Measurements from ENCODE around the gene CPHXL2.

The CPHXL2 gene

DNA sequence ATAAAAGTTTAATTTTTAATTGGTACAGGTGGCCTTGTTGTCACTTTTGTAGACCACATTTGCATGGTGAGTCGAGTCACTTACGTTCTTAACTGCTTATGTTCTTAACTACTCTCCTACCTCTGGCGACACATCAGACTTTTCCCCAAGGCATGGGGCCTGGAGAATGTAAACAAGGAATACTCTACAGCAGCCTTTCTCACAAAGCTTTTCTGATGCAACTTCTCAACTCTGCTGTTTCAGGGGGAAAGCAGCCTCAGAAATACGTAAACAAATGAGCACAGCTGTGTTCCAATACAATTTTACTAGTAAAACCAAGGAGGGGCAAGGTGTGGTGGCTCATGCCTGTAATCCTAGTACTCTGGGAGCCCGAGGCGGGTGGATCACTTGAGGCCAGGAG lies 36.2 kb downstream of the CPHXL2 start:
- DNase-seq (ENCODE audit: low spot score), result no peak

DNA sequence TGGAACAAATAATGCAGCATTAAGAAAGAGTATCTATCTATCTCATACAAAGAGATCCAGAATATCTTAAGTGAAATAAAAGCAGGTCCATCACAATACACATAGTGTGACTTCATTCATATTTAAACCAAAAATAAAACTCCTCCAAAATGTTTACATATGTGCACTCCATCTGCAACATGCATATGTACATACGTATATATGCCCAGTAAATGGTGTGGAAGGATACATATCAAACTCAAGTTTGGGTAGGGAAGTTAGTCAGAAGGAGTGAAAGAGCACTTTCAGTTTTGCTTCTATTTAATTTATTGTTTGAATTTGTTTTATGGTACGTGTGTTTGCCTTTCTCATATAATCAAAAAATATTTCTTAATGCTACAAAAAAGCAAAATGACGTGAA lies 41.8 kb downstream of the CPHXL2 start:
- DNase-seq (ENCODE audit: low spot score), result no peak

DNA sequence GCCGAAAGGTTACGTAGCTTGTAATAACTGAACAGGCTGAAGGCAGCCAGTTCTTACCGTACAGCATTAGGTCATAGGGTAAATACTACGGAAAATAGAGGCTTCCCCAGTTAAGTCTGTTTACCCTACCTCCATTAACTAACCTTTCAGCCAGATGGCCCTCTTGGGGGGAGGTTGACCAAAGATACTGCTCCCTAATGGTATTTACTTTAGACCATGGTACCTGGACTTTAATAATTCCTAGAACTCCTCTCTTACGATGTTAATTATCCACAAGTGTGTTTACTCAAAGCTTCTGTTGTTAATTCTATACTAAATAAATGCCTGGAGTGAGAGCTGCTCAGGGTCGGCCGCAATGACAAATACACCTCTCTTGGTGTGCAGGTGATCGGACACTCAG lies 44.0 kb downstream of the CPHXL2 start:
- no peak for DNase-seq (ENCODE audit: low spot score)

DNA sequence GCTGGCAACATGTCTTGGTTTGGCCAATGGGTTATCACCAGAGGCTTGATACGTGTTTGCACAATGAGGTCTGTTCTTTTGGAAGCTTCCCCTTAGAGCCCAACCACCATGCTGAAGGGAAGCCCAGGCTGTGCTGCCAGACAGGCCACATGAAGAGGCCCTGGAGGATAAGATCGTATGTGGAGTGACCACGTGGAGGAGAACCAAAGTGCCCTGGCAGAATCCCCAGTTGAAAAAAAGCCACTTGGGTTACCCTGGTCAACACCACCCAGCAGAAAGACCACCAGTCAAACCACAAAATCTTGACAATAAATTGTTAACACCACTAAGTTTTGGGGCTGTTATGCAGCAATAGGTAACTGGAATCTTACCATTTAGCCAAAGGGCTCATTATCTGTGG lies 46.8 kb downstream of the CPHXL2 start:
- no peak for DNase-seq (ENCODE audit: low spot score)

DNA sequence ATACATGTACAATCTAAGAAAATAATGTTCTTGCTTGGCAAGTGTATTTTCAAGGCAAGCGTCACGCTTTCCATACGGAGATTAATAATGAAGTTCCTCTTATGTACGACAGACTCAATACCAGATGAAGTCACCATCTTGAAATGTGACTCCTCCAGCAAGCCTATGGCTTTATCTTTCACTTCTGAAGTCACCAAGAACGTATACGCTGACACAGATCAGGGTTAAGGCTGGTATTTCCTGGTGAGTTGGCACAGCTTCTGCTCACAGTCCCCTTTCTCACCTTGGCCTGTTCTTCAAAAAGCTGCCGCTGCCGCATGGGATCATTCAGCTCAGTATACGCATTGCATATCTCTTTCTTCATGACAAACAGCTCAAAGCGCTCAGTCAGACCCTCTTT lies 47.7 kb downstream of the CPHXL2 start:
- no peak for DNase-seq (ENCODE audit: low spot score)

DNA sequence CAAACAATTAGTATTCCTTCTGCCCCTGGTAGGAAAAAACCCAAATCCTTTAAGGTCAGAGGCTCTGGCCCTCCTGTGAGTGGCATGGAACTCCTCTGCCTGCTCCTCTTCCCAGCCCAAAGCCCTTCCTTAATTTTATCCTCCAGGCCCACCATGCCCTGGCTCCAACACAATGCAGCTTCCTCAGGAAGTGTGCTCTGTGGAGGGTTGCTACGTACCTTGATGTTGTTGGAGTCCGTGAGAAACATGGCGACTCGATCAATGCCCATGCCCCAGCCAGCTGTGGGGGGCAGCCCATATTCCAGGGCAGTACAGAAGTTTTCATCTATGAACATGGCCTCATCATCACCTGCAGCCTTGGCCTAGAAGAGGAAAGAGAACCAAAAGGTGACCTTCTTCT lies 48.5 kb downstream of the CPHXL2 start:
- no peak for DNase-seq (ENCODE audit: low spot score)

DNA sequence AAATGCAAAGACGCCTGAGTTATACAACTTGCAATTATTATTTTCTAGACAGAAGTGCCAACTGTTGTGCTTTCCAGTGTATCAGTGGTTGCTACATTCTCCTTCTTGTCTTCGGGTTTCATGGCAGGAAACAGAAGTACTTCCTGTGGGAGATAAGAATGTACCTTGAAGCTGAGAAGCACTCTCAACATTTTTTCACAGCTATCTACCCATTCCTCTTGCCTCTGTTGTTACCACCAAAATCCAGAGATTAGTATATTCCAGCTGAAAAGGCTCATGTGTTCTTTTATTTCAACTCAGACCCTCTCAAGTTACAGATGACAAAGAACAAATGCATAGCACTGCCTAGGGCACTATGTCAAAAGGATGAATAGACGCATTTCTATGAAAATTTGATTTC lies 49.0 kb downstream of the CPHXL2 start:
- DNase-seq (ENCODE audit: low spot score), result no peak

DNA sequence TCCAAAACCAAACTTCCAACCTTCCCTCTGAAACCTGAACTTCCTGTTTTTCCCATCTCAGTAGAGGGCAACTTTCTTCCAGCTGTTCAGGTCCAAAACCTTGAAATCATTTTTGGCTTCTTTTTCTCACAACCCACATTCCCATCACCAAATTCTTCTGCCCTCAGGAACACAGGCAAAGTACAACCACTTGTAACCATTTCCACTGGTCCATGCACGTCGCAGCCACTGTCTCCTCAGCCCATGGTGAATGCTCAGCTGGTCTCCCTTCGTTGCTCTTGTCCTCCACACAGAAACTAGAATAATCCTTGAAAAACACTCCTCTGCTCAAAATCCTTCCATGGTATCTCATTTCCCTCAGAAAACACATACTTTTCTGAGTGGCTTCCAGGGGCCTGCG lies 50.0 kb downstream of the CPHXL2 start:
- no peak for DNase-seq (ENCODE audit: low spot score)

DNA sequence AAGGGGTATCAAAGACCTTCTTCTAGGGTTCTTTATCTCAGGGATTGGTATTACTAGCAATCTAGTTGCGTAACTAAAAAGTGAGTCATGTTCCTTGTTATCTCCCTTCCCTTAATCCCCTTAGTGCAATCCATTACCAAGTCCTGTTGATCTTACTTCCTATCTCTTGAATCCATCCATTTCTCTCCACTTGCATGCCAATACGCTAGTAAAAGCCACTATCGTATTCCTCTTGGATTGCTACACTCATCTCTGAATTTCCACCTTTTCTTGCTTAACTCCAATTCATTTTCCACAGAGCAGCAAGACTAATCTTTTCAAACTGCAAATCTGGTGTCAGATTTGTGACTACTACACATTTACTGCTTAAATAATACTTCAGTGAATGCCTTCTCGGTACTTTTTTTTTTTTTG lies 51.9 kb downstream of the CPHXL2 start:
- no peak for DNase-seq (ENCODE audit: low spot score)

DNA sequence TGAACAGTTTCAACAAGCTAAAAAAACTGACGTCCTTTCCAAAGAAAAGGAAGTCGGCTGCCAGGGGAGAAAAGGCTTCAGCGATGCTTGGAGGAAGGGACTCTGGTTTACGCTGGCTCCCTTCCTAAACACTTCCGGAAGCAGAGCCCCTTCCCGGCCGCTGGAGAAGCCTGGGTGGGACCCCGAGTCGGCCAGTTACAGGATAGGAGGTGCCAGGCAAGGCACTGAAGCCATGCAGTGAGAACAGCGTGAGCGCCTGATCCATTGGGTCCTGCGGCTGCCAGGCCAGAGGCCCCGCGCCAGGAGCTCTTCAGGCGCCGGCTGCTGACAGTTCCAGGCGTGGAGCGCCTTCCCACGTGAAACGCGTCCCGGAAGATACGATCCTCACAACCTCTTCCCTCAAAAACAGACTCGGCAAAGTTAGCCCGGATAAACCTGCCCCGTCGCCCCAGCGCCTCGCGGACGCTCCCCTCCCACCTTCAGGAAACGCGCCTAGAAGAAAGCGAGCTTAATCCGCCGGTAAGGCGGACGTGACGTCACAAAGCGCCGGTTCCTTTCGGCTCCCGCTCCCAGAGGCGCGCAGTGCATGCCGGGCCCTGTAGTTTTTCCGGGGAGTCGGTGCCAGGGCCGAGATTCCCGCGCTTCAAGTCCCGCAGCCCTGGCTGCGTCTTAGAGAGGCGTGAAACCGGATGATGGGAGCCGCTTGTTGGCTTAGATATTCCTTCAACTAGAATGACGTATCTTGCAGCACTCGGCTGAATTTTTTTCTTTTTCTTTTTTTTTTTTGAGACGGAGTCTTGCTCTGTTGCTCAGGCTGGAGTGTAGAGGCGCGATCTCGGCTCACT lies 53.8 kb downstream of the CPHXL2 start, which contains the start of gene ADAT1:
TSS of gene ADAT1 (minus strand) at position 521 of the 845 bp plus-strand sequence. CDS start 2,482 bp downstream, outside the sequence.
- DNase-seq (ENCODE audit: low spot score), result peak; percentile 97

DNA sequence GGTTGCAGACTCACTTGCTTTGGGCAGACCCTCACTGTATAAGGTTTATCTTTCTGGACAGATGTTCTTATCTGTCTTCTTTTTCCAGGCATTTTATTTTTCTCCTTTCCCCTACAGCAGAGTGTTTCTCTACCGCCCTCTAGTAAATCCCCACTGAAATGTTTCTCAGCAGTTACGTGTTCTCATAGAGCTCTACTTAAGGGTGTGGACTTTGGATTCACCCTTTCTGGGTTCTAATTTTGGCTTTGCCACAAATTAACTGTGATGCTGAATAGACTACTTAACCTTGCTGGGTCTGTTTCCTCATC lies 55.7 kb downstream of the CPHXL2 start:
- peak; percentile 38 for DNase-seq (ENCODE audit: low spot score)

DNA sequence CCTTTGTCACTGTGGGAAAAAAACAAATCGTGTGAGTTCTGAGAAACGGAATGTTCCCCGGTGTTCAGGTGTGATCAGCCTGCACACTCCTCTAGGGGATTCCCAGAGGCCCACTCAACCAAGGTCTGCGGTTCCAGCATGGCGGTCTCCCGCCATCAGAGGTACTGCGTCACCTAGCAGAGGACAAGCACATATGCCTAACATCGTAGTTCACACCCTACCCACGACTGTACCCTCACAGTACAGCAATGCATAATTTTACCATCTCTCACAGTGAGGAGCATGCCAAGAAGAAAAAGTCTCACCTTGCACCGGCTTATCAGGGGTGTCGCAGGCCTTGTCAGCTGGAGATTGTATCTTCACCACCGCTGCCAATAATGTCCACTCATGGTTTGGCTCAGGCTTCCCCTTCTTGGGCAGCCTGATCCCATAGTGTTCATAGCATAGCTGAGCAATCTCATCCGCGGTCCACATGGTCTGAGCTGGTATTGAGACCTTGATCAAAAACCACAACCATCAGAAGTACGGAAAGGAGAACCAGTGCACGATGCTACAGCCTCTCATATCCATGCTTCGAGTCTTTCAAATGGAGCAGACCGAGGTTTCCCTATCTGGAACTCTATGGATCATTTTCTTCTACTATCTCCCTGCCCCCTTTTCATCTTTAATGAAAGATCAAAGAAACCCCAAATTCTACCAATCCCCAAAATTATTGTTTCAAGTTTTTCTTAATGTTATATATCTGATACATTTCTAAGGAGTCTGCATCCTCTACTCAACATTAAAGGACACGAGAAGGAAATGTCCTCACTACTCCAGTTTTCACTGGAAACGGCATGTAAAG lies 56.3 kb downstream of the CPHXL2 start:
- DNase-seq (ENCODE audit: low spot score), result no peak

DNA sequence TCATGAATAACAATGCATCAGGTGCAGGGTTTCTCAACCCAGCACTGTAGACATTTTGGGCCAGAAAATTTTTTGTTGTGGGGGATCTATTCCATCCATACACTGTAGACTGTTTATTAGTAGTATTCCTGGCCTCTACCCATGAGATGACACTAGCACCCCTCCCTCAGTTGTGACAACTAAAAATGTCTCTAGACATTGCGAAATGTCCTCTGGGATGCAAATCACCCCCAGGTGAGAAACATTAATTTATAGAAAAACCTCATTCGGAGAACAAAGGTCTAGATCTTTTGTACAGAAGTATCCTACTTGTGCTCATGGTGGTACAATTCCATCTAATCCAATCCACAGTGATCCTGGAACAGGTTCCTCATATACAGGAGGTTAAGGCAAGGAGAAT lies 58.0 kb downstream of the CPHXL2 start:
- no peak for DNase-seq (ENCODE audit: low spot score)

DNA sequence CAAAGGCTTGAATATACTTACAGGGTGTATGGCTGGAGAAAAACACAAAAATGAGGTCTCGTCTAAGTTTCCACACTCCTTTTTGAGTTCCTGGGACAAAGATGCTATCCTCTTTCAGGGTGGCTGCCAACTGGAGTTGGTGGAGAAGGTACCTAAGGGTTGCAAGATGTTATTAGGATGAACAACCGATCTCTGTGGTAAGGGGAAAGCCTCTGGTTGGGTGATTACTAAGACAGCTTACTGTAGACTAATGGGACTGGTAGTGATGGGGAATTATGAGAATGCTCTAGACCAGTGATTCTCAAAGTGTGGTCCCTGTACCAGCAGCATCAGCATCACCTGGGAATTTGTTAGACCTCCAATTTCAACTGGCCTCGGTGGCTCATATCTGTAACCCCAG lies 59.7 kb downstream of the CPHXL2 start:
- DNase-seq (ENCODE audit: low spot score), result no peak

DNA sequence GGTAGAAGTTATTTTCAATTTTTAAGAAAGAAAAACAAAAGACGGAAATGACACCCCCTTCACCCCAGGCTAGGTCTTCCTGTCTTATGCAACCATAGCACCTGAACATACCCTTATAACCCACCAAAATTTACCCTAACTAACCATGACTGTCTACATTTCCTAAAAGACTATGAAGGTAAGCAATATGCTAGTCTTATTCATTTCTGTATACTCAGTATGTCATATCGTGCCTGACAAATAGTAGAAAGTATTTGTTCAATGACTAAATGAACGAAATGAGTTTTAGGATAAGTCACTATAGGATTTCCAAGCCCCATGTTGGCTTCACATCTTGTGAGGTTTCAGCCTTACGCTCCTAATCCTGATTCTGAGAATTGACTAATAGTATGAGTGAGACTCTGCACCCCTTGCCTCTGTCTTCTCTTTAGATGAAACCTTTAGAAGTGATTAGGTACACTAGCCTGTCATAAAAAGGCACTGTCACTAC lies 60.2 kb downstream of the CPHXL2 start:
- DNase-seq (ENCODE audit: low spot score), result no peak

DNA sequence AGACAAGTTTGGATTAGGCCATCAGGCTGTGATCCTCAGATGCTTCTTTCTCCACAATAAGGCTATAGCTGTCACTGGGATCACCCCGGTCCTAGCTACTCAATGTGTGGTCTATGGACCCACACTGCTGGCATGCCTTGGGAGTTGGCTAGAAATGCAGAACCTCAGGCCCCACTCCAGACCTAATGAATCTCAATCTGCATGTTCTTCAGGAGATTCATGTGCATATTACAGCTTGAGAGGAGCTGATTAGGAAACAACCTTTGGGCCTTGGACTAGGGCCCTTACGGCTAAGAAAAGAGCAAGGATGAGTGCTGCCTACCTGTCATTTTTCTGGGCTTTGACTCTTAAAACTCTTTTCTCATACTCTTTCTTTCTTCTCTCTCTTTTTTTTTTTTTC lies 61.2 kb downstream of the CPHXL2 start:
- no peak for DNase-seq (ENCODE audit: low spot score)

DNA sequence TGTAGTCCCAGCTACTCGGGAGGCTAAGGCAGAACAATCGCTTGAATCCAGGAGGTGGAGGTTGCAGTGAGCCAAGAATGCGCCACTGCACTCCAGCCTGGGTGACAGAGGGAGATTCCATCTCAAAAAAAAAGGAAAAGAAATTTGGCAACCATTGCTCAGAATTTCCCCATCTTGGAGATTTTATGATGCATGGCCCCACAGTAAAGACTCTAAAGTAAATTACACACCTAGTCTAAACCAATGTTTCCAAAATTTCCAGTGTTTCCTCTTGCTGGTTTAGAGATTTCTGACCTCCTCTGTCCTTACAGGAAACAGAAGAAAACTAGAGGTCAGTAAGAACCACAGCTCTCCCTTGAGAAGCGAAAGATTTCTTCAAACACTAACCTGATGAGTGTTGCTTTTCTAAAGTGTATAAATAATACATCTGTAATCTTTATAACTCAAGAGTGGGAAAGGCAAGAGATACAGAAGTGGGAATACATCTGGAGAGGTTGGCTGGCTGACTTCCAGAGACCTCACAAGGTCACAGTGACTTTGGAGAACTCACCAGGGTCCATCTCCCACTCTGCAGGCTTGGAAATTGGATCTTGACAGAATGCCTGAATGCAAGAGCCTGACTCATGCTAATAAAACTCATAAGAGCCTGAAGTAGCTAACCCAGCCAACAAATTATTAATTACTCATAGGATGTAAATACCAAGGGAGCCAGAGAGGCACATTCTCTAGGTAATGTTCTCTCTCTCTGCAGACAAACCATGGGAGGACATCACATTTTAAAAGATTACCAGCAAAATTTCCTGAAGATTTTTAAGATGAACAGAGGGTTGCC lies 62.5 kb downstream of the CPHXL2 start:
- no peak for DNase-seq (ENCODE audit: low spot score)

Measured in putamen (tissue), 1 donor.